ENCODE measurements around the gene SEMA6A.

Gene SEMA6A

DNA sequence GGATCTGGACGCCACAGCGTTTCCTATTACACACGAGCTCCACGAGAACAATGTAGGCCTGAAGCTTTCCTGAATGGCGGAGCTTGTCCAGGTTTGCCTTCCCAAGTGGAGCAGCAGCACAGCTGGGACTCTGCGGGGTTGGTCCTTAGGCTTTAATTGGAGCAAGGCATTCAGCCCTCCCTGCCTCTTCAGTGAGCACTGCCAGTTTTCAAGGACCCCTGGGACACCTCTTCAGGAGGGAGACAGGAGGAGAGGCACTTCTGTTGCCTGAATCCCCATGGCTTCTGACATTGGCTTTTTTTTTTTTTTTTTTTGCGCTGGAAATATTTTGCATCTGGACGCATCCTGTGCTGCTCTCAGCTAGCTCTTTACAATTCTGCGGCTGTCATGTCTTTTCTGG, 179.4 kb downstream of the SEMA6A start:
- DNase-seq: no peak

GRCh38 chr5:116394186-116394867, 180.3 kb downstream of the SEMA6A start:
- DNase-seq: no peak
